NCI-H2196 treated with DMSO at 0.1 percent for 48 hours (cell line): Measurements from ENCODE around the gene HSPA1B.
"Not testable (repeated sequence)": the region's sequence is repeated elsewhere in the genome, so short reads cannot be mapped to it uniquely, and the experiment has no call there.

Experiments used
- DNase-seq: peaks from one replicate; lab custom pipeline; 2025; ENCODE audit not compliant: unreplicated experiment; lab: John Stamatoyannopoulos, UW

Gene HSPA1B

GRCh38 chr6:31825553-31825952, 2.0 kb upstream of the HSPA1B start:
- no peak for DNase-seq

- no peak for DNase-seq
Observed at GRCh38 chr6:31826793-31827285, 699 bp upstream of the HSPA1B start.

- DNase-seq, result peak; percentile 22
Observed at GRCh38 chr6:31829633-31830283, 2.2 kb downstream of the HSPA1B start.

- DNase-seq, result no peak
Observed at GRCh38 chr6:31830886-31831335, 3.4 kb downstream of the HSPA1B start.

GRCh38 chr6:31831350-31832215, 4.0 kb downstream of the HSPA1B start:
- DNase-seq, result no peak

GRCh38 chr6:31834367-31835250, 7.1 kb downstream of the HSPA1B start:
- DNase-seq, result peak; percentile 88

- DNase-seq, result no peak
Observed at GRCh38 chr6:31836047-31836473, 8.5 kb downstream of the HSPA1B start.

GRCh38 chr6:31836474-31837368, 9.2 kb downstream of the HSPA1B start:
- no peak for DNase-seq

GRCh38 chr6:31837369-31838113, 10.0 kb downstream of the HSPA1B start:
- no peak for DNase-seq

GRCh38 chr6:31838114-31838553, 10.6 kb downstream of the HSPA1B start:
- DNase-seq, result not testable (repeated sequence)

- DNase-seq, result no peak
Observed at GRCh38 chr6:31838968-31839367, 11.4 kb downstream of the HSPA1B start.

GRCh38 chr6:31839779-31840126, 12.2 kb downstream of the HSPA1B start:
- not testable (repeated sequence) for DNase-seq

GRCh38 chr6:31842053-31842452, 14.5 kb downstream of the HSPA1B start:
- no peak for DNase-seq

- no peak for DNase-seq
Observed at GRCh38 chr6:31844507-31844906, 17.0 kb downstream of the HSPA1B start.

- no peak for DNase-seq
Observed at GRCh38 chr6:31847276-31847978, 19.9 kb downstream of the HSPA1B start.

GRCh38 chr6:31850765-31851484, 23.4 kb downstream of the HSPA1B start:
- no peak for DNase-seq

- no peak for DNase-seq
Observed at GRCh38 chr6:31851485-31851832, 23.9 kb downstream of the HSPA1B start.
